ENCODE data around the gene DOCK1.

DOCK1 gene

DNA sequence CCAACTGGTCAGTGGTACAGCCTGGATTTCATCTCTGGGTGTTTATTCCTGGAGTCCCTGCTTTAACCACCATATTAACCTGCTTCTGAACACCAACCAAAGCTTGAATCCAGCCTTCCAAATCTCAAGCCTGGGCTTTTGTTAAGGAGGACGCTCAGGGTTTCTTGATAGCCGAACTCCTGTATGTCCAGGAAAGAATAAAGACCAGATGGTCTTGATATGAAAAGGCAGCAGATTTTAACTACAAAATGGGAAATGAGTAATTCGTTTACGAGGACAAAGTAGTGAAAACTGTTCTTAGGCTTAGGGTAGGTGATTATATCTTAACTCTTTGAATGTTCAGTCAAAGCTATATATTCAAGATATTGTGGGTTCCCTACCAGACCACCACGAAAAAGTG lies 420.3 kb downstream of the DOCK1 start:
- no peak for DNase-seq

DNA sequence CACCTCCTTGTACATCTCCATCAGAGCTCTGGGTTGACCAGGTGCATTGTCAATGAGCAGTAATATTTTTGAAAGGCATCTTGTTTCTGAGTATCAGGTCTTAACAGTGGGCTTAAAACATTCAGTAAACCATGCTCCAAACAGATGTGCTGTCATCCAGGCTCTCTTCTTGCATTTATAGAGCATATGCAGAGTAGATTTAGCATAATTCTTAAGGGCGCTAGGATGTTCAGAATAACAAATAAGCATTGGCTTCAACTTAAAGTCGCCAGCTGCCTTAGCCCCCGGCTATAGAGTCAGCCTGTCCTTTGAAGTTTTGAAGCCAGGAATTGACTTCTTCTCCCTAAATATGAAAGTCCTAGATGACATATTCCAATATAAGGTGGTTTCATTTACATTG lies 421.7 kb downstream of the DOCK1 start:
- no peak for DNase-seq

DNA sequence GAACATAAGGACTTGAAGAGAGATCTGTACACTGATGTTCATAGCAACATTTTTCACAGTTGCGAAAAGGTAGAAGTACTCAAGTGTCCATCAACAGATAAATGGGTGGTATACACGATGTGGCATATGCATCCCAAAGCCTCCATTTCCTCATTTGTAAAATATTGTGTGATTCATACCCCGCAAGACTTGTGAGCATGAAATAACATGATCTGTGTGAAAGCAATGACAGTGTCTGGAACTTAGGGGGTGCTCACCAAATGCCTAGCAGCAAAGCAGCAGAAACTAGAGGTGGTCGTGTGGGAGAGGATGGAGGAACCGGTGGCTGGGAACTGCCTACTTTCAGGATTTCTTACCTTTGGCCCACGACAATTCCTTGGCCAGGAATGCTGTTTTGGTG lies 426.5 kb downstream of the DOCK1 start:
- DNase-seq, result no peak

DNA sequence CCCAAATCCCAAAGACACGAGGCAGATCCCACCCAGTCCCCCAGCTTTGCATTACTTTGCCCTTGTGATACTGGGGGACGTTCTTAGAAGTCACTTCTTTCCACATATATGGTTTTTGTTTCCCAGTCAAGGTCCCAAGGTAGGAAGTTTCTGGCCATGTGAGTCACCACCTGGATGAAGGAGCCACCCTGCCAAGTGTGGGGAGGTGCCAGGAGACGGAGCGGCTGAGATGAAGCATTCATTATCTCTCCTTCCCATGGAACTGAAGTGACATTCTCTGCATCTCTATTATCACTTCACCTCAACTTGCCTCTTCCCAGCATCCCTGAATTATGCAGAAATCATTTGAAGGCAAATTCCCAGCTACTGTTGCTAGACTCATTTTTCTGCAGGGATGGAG lies 427.4 kb downstream of the DOCK1 start:
- DNase-seq, result no peak

DNA sequence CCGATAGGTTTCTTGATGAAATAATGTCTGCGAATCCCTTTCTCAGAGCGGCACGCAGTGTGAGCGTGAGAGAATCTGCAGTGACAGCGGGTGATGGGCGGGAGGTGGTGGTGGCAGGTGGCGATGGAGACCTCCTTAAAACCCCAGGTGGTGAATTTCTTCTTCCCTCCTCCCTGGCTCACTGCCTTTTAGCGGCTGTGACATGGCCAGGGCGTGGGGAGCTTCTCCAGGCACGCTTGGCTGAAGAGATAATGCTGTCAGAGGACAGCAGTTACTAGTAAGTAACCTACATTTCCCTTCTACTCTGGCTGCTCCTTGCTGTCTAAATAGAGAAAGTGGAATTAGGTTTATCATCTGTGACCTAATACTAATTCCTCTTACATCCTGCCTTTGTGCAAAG lies 432.6 kb downstream of the DOCK1 start:
- DNase-seq, result no peak

DNA sequence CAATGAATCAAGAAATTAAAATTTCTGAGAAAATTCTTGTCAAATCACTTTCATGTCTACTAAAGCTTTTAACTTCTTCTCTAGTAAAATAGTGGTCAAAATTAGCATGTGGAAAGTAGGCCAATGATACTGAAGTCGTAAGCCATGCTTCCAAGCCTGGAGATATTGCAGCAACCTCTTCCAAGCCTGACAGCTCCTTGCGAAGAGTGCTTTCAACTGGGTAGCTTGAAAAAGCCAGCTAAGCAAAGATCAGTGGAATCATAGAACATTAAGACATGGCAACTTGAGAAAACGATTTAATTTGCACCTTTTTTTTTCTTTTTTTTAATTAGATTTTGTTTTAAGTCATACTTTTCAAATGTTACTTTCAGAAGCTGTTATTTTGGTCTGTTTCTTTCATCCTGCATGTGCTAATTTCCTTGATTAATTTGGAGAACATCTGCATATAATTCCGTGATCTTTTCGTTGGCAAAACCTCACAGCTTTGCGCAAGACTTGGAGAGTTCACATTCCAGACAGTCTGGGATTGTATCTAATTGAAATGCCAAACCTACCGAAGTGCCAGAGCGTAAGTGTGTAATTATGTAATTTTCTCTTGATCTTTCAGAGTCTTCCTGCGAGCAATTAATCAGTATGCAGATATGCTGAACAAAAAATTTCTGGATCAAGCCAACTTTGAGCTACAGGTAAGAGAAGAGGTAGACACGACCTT lies 433.3 kb downstream of the DOCK1 start:
- DNase-seq, result no peak

DNA sequence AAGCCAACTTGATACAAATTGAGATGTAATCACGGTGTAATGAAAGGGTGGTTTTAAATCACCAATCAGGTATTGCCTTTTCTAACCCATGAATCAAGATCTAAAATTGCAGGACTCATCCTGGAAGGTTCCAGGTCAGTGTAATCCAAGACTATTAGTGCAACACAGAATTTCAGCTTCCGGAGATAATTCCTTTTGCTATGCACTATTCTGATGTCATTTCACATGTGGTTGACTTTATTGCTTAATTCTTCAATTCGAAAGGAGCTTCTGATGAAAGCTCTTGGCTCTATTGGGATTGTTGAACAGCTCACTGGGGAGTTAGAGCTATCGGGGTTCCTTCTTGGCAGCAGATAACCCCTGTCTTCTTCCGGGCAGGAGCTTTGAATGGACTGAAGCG lies 438.6 kb downstream of the DOCK1 start:
- DNase-seq, result no peak

DNA sequence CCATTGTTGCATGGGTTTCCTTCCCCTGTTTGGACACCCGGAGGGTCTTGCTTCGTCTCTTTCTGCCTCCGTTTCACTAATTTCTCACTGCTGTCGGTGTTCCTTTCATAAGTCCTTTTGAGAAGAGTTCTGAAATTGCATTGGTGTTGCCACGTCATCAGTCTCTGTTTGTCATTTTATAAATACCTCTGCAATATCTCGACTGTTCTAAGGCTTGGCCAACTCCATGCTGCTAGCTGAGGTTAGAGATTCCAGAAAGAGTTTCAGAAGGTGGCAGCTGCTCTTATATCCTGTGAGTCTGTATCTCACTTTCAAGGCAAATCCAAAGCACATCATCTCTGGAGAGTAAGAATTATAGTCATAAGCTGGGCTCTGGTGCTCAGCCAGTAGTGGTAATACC lies 439.1 kb downstream of the DOCK1 start:
- DNase-seq, result no peak

DNA sequence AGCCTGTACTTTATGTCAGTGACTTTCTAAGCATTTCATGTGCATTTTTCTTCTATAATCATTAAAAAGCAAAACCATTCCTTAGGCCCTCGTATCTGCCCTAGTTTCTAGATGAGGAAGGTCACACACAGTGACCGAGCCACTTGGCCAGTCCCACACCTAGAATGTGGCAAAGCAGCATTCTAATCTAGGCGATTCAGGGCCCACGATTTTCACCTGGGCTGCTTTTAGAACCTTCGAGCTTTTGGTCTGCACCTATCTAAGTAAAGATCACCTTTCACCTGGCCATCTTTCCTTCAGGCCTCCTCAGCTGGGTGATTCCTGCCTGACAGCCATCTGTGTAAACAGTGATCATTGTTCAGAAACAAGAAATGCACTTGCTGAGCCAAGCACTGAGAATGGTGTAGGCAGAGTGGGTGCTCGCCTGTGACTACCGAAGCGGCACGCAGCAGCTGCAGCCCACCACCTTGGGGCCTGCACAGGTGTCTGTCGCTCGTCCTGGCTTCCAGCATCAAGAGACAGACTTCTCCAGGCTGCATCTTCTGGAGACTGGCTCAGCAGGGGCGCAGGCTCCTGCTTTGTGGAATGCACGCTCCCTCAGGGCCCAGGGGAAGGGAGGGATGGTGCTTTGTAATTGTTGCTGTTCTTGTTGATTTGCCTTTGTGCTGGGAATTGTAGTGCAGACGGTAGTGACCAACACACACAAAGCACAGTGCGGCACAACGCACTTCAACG lies 440.2 kb downstream of the DOCK1 start:
- DNase-seq, result no peak

DNA sequence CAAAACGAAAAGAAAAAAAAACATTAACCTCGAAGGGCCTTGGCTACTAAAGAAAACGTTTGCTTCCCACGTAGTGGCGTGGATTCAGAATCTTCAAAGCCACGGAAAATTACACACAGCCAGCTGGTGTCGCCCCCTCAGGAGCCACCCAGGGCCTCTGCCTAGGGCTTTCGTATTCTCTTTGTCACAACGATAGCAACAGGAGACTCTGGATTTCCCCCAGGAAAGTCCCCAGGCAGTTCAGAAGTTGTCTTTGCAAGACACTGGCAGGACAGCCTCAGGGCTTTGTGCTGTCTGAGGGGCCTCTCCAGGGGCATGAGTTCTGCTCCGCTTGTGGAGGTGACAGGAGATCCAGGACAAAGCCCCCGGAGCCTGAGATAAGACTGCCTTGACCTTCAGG lies 441.4 kb downstream of the DOCK1 start:
- DNase-seq, result no peak

DNA sequence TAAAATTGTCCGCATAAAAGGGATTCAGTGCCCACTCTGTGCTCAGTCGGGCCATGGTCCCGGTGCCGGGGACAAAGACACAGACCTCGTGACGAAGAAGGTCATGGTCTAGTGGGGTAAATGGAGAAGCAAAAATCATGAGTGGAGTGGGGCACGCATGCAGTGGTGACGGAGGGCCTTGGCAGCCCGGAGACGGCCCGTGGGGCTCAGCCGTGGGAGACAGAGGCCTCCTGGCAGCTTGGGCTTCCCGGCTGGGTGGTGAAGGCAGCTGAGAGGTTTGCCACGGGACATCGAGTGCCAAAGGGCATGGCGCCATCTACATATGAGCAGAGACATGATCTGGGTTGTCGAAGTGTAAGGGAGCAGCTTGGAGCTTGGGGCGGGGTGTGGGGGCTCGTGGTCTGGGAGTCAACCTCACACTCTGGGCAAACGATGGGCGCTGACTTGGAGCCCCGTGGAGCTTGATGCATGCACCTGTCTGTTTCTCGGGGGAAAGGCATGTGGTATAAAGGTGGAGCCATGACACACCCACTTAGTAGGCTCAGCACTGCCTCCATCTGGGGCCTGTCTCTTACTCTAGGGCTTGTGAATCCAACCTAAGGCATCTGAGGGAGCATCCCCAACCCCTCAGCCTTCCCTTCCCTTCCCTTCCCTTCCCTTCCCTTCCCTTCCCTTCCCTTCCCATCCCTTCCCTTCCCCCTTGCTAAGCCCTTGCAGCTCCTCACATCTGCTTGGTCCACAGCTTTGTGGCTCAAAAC lies 442.2 kb downstream of the DOCK1 start:
- peak in 1 of 2 experiments; percentile 7 for DNase-seq

DNA sequence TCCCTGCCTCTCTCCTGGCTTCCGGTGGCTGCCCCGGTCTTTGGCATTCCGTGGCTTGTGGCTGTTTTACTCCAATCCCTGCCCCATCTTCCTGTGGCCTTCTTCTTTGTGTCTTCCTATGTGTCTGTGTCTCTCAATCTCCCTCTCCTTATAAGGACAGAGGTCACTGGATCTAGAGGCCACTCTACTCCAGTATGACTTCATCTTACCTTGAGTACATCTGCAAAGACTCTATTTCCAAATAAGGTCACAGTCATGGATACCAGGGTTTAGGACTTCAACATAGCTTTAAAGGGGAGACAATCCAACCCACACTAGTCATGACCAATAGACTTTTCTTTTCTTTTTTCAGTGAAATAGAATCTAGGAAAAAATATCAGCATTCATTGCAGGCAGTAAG lies 444.5 kb downstream of the DOCK1 start:
- no peak for DNase-seq

DNA sequence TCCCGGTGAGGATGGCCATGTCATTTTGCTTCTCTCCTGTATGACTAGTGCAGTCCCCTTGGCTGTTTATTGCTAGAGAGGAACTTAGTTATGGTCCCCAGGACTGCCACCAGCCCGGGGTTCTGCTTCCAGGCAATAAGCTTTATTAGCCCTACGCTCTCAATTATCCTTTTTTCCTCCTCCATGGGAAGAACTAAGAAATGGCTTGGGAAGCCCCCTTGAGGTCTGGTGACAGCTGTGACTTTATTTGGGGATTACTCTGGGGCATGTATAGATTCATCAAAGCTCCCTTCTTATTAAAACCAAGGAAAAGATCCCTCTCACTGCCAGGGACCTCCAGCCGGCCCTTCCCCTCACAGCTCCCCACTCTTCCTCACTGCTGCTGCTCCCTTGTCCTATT lies 446.3 kb downstream of the DOCK1 start:
- no peak for DNase-seq

DNA sequence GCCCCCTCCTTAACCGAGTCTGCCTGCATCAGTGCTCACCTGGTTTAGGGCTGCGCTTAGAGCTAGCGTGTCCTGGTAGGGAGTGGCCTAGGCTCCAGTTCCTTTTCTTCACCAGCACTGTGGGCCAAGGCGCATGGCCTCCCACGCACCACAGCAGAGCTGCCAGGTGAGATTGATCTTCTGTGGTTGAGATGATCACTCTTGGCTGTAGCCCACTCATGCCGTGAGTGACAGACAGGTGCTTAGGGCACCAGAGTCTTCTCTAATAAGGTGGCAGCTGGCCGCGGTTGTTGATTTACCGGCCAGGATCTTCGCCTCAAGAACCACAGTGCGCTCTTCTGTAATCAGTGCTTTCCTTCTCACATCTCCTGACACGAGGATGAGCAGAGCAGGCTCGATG lies 448.3 kb downstream of the DOCK1 start:
- no peak for DNase-seq

DNA sequence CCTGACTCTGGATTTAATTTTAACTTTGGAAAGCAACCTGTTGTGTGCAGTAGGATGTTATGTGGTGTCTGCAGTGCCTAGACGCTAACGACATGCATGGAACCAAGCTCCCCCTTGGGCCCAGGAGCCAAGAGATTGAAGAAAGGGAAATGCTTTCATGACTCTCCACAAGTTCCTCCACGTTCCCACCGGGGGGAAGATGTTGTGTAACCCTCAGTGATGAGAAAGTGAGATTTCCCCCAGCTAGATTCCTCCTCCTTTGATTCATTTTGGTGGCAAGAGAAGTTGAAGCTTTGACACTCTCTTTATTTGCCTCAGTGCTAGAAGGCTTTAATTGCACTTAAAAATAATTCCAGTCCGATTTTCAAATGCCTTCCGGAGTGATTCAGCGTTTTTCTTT lies 449.0 kb downstream of the DOCK1 start:
- DNase-seq, result no peak

DNA sequence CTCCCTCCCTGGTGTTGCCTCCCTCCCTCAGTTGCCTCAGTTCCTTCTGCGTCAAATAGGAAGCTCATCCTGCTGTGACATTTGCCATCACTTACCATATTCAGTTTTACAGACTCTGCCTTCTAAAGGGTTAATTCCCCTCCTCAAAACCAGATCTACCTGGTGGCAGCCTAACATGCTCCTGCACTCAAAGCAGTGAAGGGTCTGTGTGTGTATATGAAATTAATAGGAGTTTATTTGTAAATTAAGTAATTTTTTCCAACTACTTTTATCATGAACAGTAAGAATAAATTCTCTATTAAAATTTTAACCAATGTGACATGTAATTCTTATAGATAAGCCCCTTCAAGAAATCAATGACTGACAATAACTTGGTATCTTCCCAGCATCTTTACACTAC lies 449.8 kb downstream of the DOCK1 start:
- DNase-seq, result no peak

DNA sequence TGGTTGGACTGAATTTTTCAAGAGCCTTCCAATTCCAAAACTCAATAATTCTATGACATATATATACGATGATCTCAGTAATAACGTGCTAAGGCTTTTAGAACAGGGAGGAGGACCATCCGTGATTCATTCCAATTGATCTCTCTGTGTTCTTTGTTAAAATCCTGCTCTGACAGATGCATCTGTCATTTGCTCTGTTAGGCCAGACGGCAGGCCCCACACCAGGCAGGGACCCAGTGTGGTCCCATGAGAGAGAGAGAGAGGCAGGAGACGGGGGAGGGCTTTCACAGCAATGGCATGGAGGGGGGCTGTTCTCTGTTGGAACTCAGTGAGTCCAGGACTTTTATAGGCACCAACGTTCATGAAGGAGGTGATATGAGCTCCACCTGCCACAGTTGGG lies 451.1 kb downstream of the DOCK1 start:
- DNase-seq, result no peak

DNA sequence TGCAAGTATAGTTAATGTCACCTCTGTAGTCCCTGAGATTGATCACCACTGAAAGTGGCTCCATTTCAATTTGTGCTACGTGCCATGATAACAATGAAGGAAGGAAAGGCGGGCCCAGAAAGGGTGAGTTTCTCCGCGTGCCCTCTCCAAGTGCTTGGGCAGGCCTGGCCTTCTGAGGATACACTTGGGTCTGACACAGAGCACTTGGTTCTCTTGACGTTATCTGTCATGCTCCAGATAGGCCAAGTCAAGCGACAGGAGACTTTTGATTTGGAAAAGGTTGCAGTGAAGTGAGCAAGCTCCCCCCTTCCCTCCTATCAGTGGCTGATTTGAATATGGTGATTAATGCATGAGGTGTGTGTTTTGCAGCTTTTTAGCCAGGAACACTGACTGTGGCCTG lies 452.0 kb downstream of the DOCK1 start:
- DNase-seq, result no peak

DNA sequence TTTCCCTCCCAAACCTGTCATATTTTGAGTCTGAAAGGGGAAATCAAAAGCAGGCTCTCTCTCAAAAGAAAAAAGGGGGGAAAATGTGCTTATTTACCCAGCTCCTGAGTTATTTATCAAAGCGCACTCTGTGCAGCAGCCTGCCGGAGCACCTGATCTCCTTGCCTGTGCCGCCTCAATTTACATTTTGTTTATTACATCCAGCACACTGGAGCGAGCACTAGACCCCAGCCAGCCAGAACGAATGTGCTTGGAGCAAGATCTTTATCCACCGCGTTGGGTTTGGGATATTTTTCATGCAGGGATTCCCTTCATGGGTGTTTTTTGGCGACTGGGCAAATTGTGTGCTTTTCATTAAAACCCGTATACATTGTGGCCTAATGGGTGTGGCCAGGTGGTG lies 453.1 kb downstream of the DOCK1 start:
- DNase-seq, result no peak

DNA sequence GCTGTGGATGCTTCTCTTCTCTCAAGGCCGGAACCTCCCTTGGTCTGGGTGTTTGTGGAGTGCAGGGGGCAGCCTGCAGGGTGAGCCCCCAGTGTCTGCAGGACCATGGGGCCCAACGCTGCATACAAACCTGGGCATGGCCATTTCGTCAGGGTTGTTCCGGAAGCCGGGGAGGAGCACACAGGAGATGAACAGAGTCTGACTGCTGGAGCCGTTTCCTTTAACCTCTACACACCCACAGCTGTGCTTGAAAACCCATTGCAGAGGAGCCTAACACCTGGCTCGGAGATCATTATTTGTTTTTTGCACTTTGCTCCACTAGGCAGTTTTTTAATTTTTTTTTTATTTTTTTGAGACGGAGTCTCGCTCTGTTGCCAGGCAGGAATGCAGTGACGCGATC lies 458.8 kb downstream of the DOCK1 start:
- no peak for DNase-seq

DNA sequence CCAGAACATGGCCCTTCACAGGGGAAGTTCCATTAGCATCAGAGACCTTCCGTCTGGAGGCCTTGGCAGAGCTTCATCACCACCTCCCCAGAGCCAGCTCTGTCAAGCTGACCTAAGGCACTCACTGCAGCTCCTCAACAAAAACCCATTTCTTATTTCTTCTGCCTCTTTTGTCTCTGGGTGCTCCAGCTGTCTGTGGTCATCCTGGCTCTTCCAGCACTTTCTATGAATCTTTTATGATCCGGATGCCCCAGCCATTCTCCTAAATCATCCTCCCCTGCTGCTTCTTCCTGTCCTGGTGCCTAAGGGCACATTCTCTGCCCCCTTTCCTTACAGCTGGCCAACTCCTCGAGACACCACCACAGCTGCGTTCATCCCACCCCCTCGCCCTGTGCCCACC lies 462.9 kb downstream of the DOCK1 start:
- DNase-seq, result peak in 1 of 2 experiments; percentile 0

DNA sequence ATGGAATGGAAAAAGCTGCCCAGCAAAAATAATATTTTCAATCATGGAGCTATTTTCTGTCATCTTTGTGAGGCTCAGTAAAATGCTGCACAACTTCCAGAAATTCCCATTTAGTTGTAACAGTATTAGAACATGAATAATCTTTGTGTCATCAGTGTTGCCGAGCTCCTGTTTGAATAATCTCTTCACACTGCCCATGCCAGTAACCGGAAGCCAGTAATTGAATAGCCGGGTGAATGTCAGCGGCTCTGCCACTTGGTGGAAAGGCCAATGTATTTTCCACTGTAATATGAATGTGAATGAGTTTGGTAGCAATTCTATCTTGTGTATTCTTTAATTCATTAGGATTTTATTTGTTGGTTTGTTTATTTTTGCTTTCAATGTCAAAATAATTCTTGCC lies 463.7 kb downstream of the DOCK1 start:
- no peak for DNase-seq

DNA sequence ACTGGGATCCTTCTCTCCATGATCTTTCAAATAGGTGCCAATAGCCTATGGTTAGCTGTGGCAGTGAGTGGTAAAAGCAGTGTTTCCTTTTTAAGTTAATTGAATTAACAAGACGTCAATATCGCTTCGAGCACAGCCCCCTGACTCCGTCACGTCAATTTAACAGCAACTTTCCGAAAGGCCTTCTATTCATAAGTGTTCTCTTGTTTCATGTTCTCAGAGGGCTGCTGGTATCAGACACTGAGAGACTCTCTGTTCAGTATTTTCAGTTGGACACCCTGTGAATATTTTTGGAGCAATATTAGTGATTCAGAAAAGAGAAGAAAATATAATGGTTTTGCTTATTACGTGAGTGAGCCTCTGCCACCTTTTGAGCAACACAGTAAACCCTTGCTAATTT lies 465.4 kb downstream of the DOCK1 start:
- DNase-seq, result no peak

DNA sequence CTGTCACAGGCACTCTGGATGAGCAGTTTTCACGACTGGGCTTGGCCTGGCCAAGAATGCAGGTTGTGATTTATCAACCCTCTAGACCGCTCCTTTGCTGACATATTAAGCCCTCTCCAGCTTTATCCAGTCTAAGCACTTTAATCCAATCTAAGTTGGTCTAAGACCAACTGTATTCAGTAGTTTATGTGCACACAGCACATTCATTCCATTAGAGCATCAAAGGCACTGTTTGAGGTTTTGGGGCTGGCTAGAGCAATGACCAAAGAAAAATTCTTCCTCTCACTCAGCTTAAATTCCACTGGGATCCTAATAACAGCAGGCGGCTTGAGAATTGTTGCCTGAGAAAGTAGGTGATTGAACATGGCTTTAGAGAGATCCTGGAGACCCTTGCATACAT lies 467.1 kb downstream of the DOCK1 start:
- no peak for DNase-seq

All from NCI-H446 (cell line).